Left ventricle myocardium inferior (tissue), 1 donor: ENCODE data around the gene KDM1B. TPM values are rescaled to one million over a fixed set of nuclear protein-coding genes. Genes with fewer than 3 reads are reported as not detected.

Source experiments
- DNase-seq: peaks from one replicate; pipeline ENCODE4 v3.0.0-alpha.2; 2020
- H3K27ac ChIP-seq: fragments of 200-600 bp; replicated peaks from 2 replicates; pipeline ENCODE4 v1.8.0; 2021
- H3K27me3 ChIP-seq: fragments of 200-600 bp; 2 replicates; pipeline ENCODE4 v1.8.0; 2021; ENCODE audit warnings: low read depth
- H3K36me3 ChIP-seq: fragments of 200-600 bp; 2 replicates; pipeline ENCODE4 v1.8.0; 2021
- H3K4me1 ChIP-seq: fragments of 200-600 bp; 2 replicates; pipeline ENCODE4 v1.8.0; 2021
- H3K4me3 ChIP-seq: fragments of 200-600 bp; 2 replicates; pipeline ENCODE4 v1.8.0; 2021; ENCODE audit warnings: mild to moderate bottlenecking, moderate library complexity
- H3K9me3 ChIP-seq: fragments of 200-600 bp; replicated peaks from 2 replicates; pipeline ENCODE4 v1.8.0; 2021
- intact Hi-C: fragments of 100-400 bp; cut with micrococcal nuclease; formaldehyde crosslinking; loops from one replicate; pipeline ENCODE4 v1.11.0; 2022
- total RNA-seq: library from RNA; stranded (reverse); fragmentation: NEBNext Ultra II Directional; extraction: Animal tissue kit (Norgen Biotek cat#: 25700); gene quantifications from one replicate; pipeline ENCODE4 v1.2.1, GENCODE V29; 2021
- TF ChIP-seq, protein P1 (sequence below): fragments of 200-600 bp; IDR thresholded peaks from 2 replicates; pipeline ENCODE4 v1.8.0; 2021; ENCODE audit warnings: antibody characterized with exemption, mild to moderate bottlenecking, borderline replicate concordance
- donor health status: DM: no; HTN: yes; CAD: no; lungs with severe emphysema.

Gene KDM1B
- total RNA-seq, 1 donor from 2014 or later = 14.3 TPM

DNA sequence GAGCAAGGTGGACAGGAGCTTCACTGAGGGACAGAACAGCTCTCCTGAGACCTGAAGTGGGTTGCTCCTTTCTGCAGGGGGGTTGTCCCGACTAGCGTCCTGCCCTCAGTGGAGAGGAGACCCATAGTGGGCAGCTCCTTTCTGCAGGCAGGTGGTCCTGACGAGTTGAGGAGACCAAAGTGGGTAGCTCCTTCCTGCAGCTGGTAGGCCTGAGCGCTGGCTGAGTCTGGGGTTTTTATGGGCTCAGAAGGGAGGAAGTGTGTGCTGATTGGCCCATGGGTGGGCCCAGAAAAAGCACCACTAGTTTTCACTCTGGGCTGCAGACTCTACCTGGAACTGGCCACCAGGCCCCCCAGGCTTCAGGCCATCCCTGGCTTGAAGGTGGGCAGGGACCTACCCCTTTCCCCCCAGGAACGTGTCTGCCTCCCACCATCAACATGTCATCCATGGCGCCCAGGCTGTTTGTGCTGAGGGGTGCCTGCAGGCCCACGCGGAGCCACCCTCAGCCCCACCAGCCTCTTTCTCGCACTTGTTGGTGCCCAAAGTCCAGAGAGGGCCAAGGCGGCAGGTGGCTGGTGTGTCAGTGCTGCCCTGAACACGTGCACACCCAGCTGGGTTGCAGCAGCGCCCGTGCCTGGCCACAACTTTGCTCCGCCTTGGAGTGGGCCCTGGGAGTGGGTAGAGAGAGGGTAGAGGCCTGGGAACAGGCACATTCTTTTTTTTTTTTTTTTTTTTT lies 110.7 kb downstream of the KDM1B start:
- TF ChIP-seq, protein P1, sequence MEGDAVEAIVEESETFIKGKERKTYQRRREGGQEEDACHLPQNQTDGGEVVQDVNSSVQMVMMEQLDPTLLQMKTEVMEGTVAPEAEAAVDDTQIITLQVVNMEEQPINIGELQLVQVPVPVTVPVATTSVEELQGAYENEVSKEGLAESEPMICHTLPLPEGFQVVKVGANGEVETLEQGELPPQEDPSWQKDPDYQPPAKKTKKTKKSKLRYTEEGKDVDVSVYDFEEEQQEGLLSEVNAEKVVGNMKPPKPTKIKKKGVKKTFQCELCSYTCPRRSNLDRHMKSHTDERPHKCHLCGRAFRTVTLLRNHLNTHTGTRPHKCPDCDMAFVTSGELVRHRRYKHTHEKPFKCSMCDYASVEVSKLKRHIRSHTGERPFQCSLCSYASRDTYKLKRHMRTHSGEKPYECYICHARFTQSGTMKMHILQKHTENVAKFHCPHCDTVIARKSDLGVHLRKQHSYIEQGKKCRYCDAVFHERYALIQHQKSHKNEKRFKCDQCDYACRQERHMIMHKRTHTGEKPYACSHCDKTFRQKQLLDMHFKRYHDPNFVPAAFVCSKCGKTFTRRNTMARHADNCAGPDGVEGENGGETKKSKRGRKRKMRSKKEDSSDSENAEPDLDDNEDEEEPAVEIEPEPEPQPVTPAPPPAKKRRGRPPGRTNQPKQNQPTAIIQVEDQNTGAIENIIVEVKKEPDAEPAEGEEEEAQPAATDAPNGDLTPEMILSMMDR = no peak
- no peaks in the 10 kb centered on the region for H3K9me3 ChIP-seq
- no peaks in the 10 kb centered on the region for H3K27me3 ChIP-seq
- intact Hi-C loops = no loop called here
- no peak for DNase-seq
- peaks cover 37% of the 10 kb centered on the region for H3K4me1 ChIP-seq
- H3K36me3 ChIP-seq = no peaks in the 10 kb centered on the region
- H3K27ac ChIP-seq = no peak overlapping the region
- no peak overlapping the region for H3K4me3 ChIP-seq

DNA sequence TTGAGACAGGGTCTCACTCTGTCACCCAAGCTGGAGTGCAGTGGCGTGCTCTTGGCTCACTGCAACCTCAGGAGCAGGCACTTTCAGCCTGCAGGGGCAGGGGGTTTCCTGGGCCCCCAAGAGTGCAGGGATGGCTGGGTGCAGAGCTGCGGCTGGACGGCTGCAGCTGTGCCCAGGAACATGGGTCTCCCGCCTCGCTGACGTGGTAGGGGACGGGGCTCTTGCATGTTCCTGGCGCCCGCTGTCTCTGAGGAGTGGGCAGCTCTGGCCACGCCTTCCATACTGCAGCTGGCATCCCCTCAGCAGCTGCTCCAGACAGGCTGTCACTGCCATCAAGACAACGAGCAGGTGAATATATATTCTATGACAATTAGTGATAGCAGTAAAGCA lies 111.3 kb downstream of the KDM1B start:
- intact Hi-C loops = no loop called here
- Histone ChIP-seq H3K36me3 (no peaks in the 10 kb centered on the region), H3K27ac (no peak overlapping the region), H3K4me1 (peaks cover 31% of the 10 kb centered on the region), H3K9me3 (no peaks in the 10 kb centered on the region), H3K4me3 (no peak overlapping the region), H3K27me3 (no peaks in the 10 kb centered on the region)
- TF ChIP-seq, protein P1 = no peak
- no peak for DNase-seq

DNA sequence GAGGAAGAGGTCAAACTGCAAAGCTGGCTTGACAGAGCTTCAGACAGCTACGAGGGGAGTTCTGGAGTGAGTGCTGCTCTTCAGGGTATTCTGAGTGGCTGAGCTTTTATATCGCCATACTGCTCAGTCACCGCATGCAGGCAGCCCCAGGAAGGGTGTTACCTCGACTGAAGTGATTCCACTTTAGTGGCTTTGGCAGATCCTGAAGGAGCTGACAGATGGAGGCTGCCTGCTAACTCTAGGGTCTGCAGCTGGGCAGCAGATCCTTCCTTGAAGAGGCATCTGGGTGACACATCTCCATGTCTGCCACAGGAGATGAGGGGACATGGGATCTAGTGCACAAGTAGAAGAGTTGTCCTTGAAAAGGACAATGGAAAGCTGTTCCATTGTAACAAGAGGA lies 112.8 kb downstream of the KDM1B start:
- Histone ChIP-seq H3K4me3 (no peak overlapping the region), H3K36me3 (no peaks in the 10 kb centered on the region), H3K4me1 (peaks cover 16% of the 10 kb centered on the region), H3K27ac (no peak overlapping the region), H3K9me3 (no peaks in the 10 kb centered on the region), H3K27me3 (no peaks in the 10 kb centered on the region)
- TF ChIP-seq, protein P1 = no peak
- DNase-seq = no peak
- intact Hi-C loops = no loop called here

DNA sequence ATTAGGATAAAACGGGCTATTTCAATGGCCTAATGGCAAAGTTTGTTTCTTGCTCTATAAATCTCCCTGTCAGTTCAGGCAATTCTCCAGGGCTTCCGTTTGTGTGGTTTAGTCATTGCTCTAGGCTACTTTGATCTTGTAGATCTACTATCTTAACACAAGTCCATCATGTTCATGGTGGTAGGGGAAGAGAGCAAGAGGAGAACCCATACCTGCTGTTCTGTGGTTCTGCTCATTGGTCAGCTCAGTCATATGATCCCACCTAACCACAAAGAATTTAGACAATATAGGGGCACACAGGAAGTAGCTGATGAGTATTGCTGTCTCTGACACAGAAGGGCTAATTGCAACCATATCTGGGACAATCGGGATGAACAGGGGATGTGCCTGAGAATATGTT lies 114.0 kb downstream of the KDM1B start:
- Histone ChIP-seq H3K27ac (no peak overlapping the region), H3K4me3 (no peak overlapping the region), H3K36me3 (no peaks in the 10 kb centered on the region), H3K4me1 (peaks cover 7% of the 10 kb centered on the region), H3K27me3 (no peaks in the 10 kb centered on the region), H3K9me3 (no peaks in the 10 kb centered on the region)
- TF ChIP-seq, protein P1 = no peak
- DNase-seq = no peak
- intact Hi-C loops = no loop called here

DNA sequence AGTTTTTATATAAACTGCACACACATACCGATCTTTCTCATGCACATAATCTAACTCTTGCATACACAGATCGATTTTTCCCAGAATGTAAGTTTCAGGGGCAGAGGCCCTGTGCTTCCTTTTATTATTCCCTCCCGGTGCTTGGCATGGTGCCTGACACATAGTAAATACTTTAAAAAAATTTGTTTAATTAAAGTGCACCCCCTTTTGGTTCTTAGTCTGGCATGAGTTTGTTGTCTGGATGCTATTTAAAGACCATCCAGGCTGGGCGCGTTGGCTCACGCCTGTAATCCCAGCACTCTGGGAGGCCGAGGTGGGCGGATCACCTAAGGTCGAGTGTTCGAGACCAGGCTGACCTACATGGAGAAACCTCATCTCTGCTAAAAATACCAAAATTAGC lies 114.5 kb downstream of the KDM1B start:
- Histone ChIP-seq H3K36me3 (no peaks in the 10 kb centered on the region), H3K4me1 (peaks cover 6% of the 10 kb centered on the region), H3K9me3 (no peaks in the 10 kb centered on the region), H3K4me3 (no peak overlapping the region), H3K27me3 (peaks cover 2% of the 10 kb centered on the region), H3K27ac (no peak overlapping the region)
- DNase-seq = no peak
- TF ChIP-seq, protein P1 = no peak
- intact Hi-C loops = no loop called here
